GM13976 (cell line): ENCODE results near the gene TAF8.

Experiments used
- DNase-seq: peaks from one replicate; pipeline ENCODE4 v3.0.0; 2012; ENCODE audit warnings: low spot score
- CTCF ChIP-seq: IDR thresholded peaks from 2 replicates; pipeline ENCODE4 v1.5.1; 2012; ENCODE audit warnings: borderline replicate concordance, mild to moderate bottlenecking; ENCODE audit not compliant: insufficient read depth; ENCODE audit errors: extremely low read depth, missing control alignments, control extremely low read depth
- in situ Hi-C: fragments of 300-500 bp; cut with MboI; formaldehyde crosslinking; loops from one replicate; pipeline ENCODE4 v1.12.0; 2022; ENCODE audit warnings: low sequenced_read_pairs, mixed read lengths, inconsistent platforms; ENCODE audit not compliant: unreplicated experiment

The TAF8 gene

DNA sequence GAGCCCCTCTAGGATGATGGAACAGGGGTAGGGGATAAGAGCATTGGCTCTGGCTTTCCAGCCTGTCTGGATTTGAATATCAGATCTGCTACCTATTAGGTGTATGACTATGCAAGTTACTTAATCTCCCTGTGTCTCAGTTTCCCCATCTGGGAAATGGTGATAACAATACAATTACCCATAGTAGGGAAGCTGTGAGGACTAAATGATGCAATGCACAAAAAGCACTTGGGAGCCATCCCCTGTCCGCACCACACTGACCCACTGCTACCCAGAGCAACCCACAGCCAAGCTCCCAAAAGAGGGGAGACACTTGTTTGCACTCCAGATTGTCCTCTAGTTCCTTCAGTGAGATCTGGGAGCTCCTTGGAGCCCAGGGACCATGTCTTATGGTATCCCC lies 62.0 kb downstream of the TAF8 start:
- no peak for DNase-seq
- TF ChIP-seq CTCF = no peak
- in situ Hi-C loops = no loop called here

DNA sequence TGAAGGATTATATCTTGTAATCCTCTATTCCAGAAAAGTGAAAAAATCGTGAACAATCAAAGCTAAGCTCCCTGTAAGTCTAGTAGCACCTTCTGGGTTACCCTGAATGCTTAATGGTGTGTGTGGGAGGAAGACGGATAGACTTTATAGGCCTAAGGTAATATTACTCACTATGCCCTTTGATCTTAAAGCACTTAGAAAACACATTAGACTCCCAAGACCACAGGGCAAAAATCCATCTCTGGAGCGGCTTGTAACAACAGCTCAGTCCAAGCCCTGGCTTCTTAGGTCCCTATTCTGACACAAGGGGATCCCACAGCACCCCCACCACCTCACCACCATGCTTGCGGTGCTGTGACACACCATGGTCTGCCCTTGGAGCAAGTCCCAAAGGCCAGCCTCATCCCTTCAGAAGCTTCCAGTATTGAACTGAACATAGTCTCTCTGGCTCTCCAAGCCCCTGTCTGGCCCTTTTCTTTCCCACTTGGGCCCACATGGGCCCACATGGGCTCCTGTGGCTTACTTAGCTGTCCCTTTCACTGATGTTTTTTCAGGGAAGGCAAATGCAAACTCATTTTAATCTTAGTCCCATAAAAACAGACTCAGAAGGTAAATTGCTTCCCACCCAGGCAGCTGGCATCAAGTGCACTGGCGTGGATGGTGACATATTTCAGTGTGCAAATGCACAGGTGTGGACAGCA lies 63.8 kb downstream of the TAF8 start:
- in situ Hi-C loops = no loop called here
- no peak for DNase-seq
- TF ChIP-seq CTCF = no peak

DNA sequence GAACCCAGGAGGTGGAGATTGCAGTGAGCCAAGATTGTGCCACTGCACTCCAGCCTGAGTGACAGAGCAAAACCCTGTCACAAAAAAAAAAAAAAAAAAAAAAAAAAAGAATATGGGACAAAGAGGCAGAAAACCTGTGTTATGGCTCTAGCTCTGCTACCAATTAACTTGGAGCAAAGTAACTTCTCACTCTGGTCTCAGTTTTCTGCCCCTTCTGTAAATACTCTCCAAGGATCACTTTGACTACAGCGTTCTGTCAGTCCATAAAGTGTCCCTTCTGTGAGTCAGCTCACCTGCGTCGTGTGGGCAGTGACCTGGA lies 67.5 kb downstream of the TAF8 start:
- no peak for DNase-seq
- TF ChIP-seq CTCF = no peak
- in situ Hi-C loops = no loop called here

- TF ChIP-seq CTCF = no peak
- no peak for DNase-seq
- in situ Hi-C loops = no loop called here
Measured at GRCh38 chr6:42118162-42119001, 68.1 kb downstream of the TAF8 start.

DNA sequence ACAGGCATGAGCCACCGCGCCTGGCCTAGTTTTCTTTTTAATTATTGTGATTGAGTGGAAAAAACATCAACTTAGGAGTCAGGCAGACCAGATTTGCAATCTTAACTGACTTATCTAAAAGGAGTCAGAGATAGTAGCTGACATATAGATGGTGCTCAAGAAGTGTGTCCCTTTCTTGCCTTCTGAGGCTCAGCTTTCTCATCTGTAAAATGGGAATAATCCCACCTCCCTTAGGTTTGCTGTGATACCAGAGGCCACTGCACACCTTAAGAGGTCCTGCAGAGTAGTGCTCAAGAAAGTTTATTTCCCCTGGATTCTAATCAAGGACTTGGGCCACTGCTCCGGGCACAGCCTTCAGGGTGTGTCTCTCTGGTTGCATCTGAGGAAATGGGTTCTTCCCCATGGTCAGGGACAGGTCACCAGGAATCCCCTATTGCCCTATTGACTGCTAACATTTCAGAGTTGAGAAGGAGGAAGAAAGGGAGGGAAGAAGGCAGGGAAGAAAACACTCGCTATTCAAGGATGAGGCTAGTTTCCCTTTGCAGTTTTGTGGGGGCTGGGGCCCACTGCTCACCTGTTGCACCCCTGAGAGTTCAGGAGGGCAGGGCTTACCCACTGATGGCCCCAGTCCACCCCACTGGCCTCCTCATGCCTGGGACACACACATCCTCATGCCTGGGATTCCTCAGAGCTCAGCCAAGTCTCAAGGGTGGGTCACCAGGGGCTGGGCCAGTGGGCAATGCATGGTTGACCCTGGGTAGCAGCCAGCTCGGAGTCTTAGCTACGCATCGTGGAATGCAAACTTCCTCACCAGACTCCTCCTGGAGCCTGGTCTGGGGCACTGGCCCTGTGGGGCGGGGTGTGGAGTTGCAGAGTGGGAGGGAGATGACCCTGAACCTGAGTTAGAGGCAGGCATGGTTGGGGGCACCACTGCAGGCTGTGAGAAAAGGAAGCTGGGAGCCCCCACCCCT lies 70.9 kb downstream of the TAF8 start:
- TF ChIP-seq CTCF = no peak
- DNase-seq = no peak
- in situ Hi-C loops = no loop called here

GRCh38 chr6:42123379-42124103 lies 73.2 kb downstream of the TAF8 start:
- TF ChIP-seq CTCF = no peak
- DNase-seq = no peak
- in situ Hi-C loops = no loop called here
